Measurements from ENCODE around the gene PXT1. TPM values are rescaled to one million over a fixed set of nuclear protein-coding genes. Genes with fewer than 3 reads are reported as not detected.

The PXT1 gene
- total and polyA plus RNA-seq, 2 donors (not counting 1 experiment from before 2014, with no cell fraction given): 0.52 TPM; not detected in 1

GRCh38 chr6:36386495-36387439 lies 55.9 kb downstream of the PXT1 start:
- H3K9me3 ChIP-seq (ENCODE audit: control extremely low read depth in 1 of 3, control insufficient read depth in 2 of 3, insufficient read depth in 1 of 3, low read length in 2 of 3): no peaks in the 10 kb centered on the region
- peak; percentile 39 for ATAC-seq (ENCODE audit: low read depth)
- H3K79me2 ChIP-seq (ENCODE audit: control insufficient read depth, insufficient read depth, low read length): no peaks in the 10 kb centered on the region
- peak overlapping the region; percentile 83 for H2AFZ ChIP-seq (ENCODE audit: insufficient read depth, low read depth, low read length, poor library complexity, severe bottlenecking)
- POLR2A ChIA-PET: no interaction called here
- H3K36me3 ChIP-seq (replicated peaks in 1 of 2; ENCODE audit: control extremely low read depth in 1 of 2, control insufficient read depth in 1 of 2, extremely low read depth in 1 of 2, insufficient read depth in 2 of 2, low read length in 1 of 2): no peaks in the 10 kb centered on the region
- peak overlapping the region; percentile 70 for H3K9ac ChIP-seq (ENCODE audit: low read length)
- peak overlapping the region in 1 of 2 donors; percentile 28 for H3K27ac ChIP-seq (ENCODE audit: low read length in 2 of 2)
- peak overlapping the region; percentile 87 for H3K4me3 Mint-ChIP-seq
- no peak for DNase-seq
- peaks cover 30% of the 10 kb centered on the region for H3K4me1 Mint-ChIP-seq
- peaks cover 41% of the 10 kb centered on the region for H3K27me3 Mint-ChIP-seq
- intact Hi-C loops (cut with micrococcal nuclease): no loop called here
- TF ChIP-seq EZH2 (IDR thresholded peaks at IDR 0.05; ENCODE audit: borderline replicate concordance, insufficient read depth, low read depth, low read length, poor library complexity, severe bottlenecking) (no peak), CTCF (IDR thresholded peaks at IDR 0.05) (no peak)
- peak overlapping the region; percentile 90 for H3K4me2 ChIP-seq (replicated peaks; ENCODE audit: low read depth, low read length, poor library complexity, severe bottlenecking)
- no peak overlapping the region for H3K27ac Mint-ChIP-seq
- H3K9me3 Mint-ChIP-seq (ENCODE audit: insufficient read depth): no peaks in the 10 kb centered on the region
- 1% methylated on average over 30 of the region's 33 CpGs for WGBS (ENCODE audit: insufficient coverage)
- H3K27me3 ChIP-seq (replicated peaks in 1 of 4; ENCODE audit: control extremely low read depth in 1 of 4, control insufficient read depth in 3 of 4, insufficient read depth in 4 of 4, low read length in 3 of 4): peaks cover 0 to 32% (median 14%) of the 10 kb centered on the region in 4 experiments
- H4K20me1 ChIP-seq (ENCODE audit: control insufficient read depth, insufficient read depth, low read length, poor library complexity, severe bottlenecking): no peaks in the 10 kb centered on the region
- CTCF ChIA-PET: interaction anchor here (0.5 to 1.0 kb wide), 2 partner anchors 85 to 171 kb away, joined by 3 to 7 read pairs; no protein-coding TSS in a partner anchor
- peak overlapping the region; percentile 56 to 74 (median 67) for H3K4me3 ChIP-seq (ENCODE audit: control extremely low read depth in 1 of 5, extremely low read depth in 1 of 5, insufficient read depth in 1 of 5, low read depth in 2 of 5, low read length in 4 of 5)
- H3K4me1 ChIP-seq (ENCODE audit: control insufficient read depth in 2 of 2, insufficient read depth in 2 of 2, low read length in 2 of 2): peaks cover 20 to 32% of the 10 kb centered on the region in 2 donors

- ChIA-PET POLR2A (no interaction called here), CTCF (no interaction called here)
- Histone ChIP-seq H4K20me1 (ENCODE audit: control insufficient read depth, insufficient read depth, low read length, poor library complexity, severe bottlenecking) (no peaks in the 10 kb centered on the region), H3K79me2 (ENCODE audit: control insufficient read depth, insufficient read depth, low read length) (no peaks in the 10 kb centered on the region), H3K36me3 (replicated peaks in 1 of 2; ENCODE audit: control extremely low read depth in 1 of 2, control insufficient read depth in 1 of 2, extremely low read depth in 1 of 2, insufficient read depth in 2 of 2, low read length in 1 of 2) (no peaks in the 10 kb centered on the region), H3K27ac (ENCODE audit: low read length in 2 of 2) (no peak overlapping the region), H3K9me3 (ENCODE audit: control extremely low read depth in 1 of 3, control insufficient read depth in 2 of 3, insufficient read depth in 1 of 3, low read length in 2 of 3) (no peaks in the 10 kb centered on the region), H3K4me1 (ENCODE audit: control insufficient read depth in 2 of 2, insufficient read depth in 2 of 2, low read length in 2 of 2) (peaks cover 20 to 32% of the 10 kb centered on the region in 2 donors), H3K4me3 (ENCODE audit: control extremely low read depth in 1 of 5, extremely low read depth in 1 of 5, insufficient read depth in 1 of 5, low read depth in 2 of 5, low read length in 4 of 5) (no peak overlapping the region), H2AFZ (ENCODE audit: insufficient read depth, low read depth, low read length, poor library complexity, severe bottlenecking) (no peak overlapping the region), H3K27me3 (replicated peaks in 1 of 4; ENCODE audit: control extremely low read depth in 1 of 4, control insufficient read depth in 3 of 4, insufficient read depth in 4 of 4, low read length in 3 of 4) (peaks cover 0 to 24% (median 12%) of the 10 kb centered on the region in 4 experiments), H3K9ac (ENCODE audit: low read length) (no peak overlapping the region), H3K4me2 (replicated peaks; ENCODE audit: low read depth, low read length, poor library complexity, severe bottlenecking) (no peak overlapping the region)
- intact Hi-C loops (cut with micrococcal nuclease): no loop called here
- DNase-seq: no peak
- TF ChIP-seq CTCF (IDR thresholded peaks at IDR 0.05) (no peak), EZH2 (IDR thresholded peaks at IDR 0.05; ENCODE audit: borderline replicate concordance, insufficient read depth, low read depth, low read length, poor library complexity, severe bottlenecking) (no peak)
- WGBS (ENCODE audit: insufficient coverage): 75% methylated on average over 2 of the region's 2 CpGs
- H3K27me3 Mint-ChIP-seq: peaks cover 31% of the 10 kb centered on the region
- H3K4me3 Mint-ChIP-seq: no peak overlapping the region
- H3K4me1 Mint-ChIP-seq: peaks cover 30% of the 10 kb centered on the region
- ATAC-seq (ENCODE audit: low read depth): no peak
- H3K27ac Mint-ChIP-seq: no peak overlapping the region
- H3K9me3 Mint-ChIP-seq (ENCODE audit: insufficient read depth): no peaks in the 10 kb centered on the region
Observed at GRCh38 chr6:36384095-36384494, 58.6 kb downstream of the PXT1 start.
